IPS-NIHi11 (cell line): ENCODE results near the gene SNX24.
"Not testable (repeated sequence)": the region's sequence is repeated elsewhere in the genome, so short reads cannot be mapped to it uniquely, and the experiment has no call there.

ENCODE experiments used
- DNase-seq: peaks from one replicate; pipeline ENCODE4 v3.0.0; 2012; ENCODE audit warnings: mixed read lengths, low spot score

SNX24 gene

GRCh38 chr5:122967625-122968024 is 122.2 kb downstream of the SNX24 start:
- no peak for DNase-seq

GRCh38 chr5:122968056-122968455 is 122.6 kb downstream of the SNX24 start:
- DNase-seq, result not testable (repeated sequence)

GRCh38 chr5:122971333-122971732 is 125.9 kb downstream of the SNX24 start:
- no peak for DNase-seq

- no peak for DNase-seq
Observed at GRCh38 chr5:122972877-122973276, 127.5 kb downstream of the SNX24 start.

GRCh38 chr5:122973759-122974158 is 128.3 kb downstream of the SNX24 start:
- not testable (repeated sequence) for DNase-seq

- not testable (repeated sequence) for DNase-seq
Observed at GRCh38 chr5:122974251-122974650, 128.8 kb downstream of the SNX24 start.

- DNase-seq, result no peak
Observed at GRCh38 chr5:122977319-122977718, 131.9 kb downstream of the SNX24 start.

- no peak for DNase-seq
Observed at GRCh38 chr5:122978068-122978467, 132.7 kb downstream of the SNX24 start.

- DNase-seq, result no peak
Observed at GRCh38 chr5:122978644-122979297, 133.4 kb downstream of the SNX24 start.

- DNase-seq, result no peak
Observed at GRCh38 chr5:122981846-122982245, 136.4 kb downstream of the SNX24 start.

GRCh38 chr5:122982376-122982775 is 137.0 kb downstream of the SNX24 start:
- DNase-seq, result no peak

- DNase-seq, result no peak
Observed at GRCh38 chr5:122984425-122984824, 139.0 kb downstream of the SNX24 start.

- DNase-seq, result no peak
Observed at GRCh38 chr5:122985006-122985700, 139.7 kb downstream of the SNX24 start.

- DNase-seq, result no peak
Observed at GRCh38 chr5:122985954-122986721, 140.7 kb downstream of the SNX24 start.

GRCh38 chr5:122996091-122996490 is 150.7 kb downstream of the SNX24 start:
- no peak for DNase-seq

GRCh38 chr5:122997294-122997693 is 151.9 kb downstream of the SNX24 start:
- no peak for DNase-seq

GRCh38 chr5:122999947-123000563 is 154.6 kb downstream of the SNX24 start:
- DNase-seq, result peak; percentile 71

- DNase-seq, result no peak
Observed at GRCh38 chr5:123000731-123001130, 155.3 kb downstream of the SNX24 start.

- no peak for DNase-seq
Observed at GRCh38 chr5:123001808-123002207, 156.4 kb downstream of the SNX24 start.

GRCh38 chr5:123007182-123007581 is 161.8 kb downstream of the SNX24 start:
- no peak for DNase-seq

GRCh38 chr5:123007754-123008153 is 162.3 kb downstream of the SNX24 start:
- no peak for DNase-seq

GRCh38 chr5:123012321-123012720 is 166.9 kb downstream of the SNX24 start:
- DNase-seq, result no peak

- no peak for DNase-seq
Observed at GRCh38 chr5:123014689-123015088, 169.3 kb downstream of the SNX24 start.
